Measurements from ENCODE around the gene AKR1C1. TPM values are rescaled to one million over a fixed set of nuclear protein-coding genes. Genes with fewer than 3 reads are reported as not detected.
"Not testable (repeated sequence)": the region's sequence is repeated elsewhere in the genome, so short reads cannot be mapped to it uniquely, and the experiment has no call there.

The AKR1C1 gene
- total RNA-seq, 1 experiment from 2014 or later, result 0.98 TPM

GRCh38 chr10:4945766-4946717, 17.2 kb upstream of the AKR1C1 start:
- in situ Hi-C loops (cut with HindIII; ENCODE audit: low sequenced_read_pairs), result no loop called here

GRCh38 chr10:4947039-4947634, 16.1 kb upstream of the AKR1C1 start:
- no peak for DNase-seq (ENCODE audit: low spot score)
- in situ Hi-C loops (cut with HindIII; ENCODE audit: low sequenced_read_pairs), result no loop called here

More at GRCh38 chr10:4945766-4946717, 17.2 kb upstream of the AKR1C1 start:
- no peak for DNase-seq (ENCODE audit: low spot score)

- DNase-seq (ENCODE audit: low spot score), result no peak
Observed at GRCh38 chr10:4947635-4948596, 15.3 kb upstream of the AKR1C1 start.

GRCh38 chr10:4951512-4952162, 11.6 kb upstream of the AKR1C1 start:
- in situ Hi-C loops (cut with HindIII; ENCODE audit: low sequenced_read_pairs); DNase-seq (ENCODE audit: low spot score): not testable (repeated sequence)

More at GRCh38 chr10:4947635-4948596, 15.3 kb upstream of the AKR1C1 start:
- in situ Hi-C loops (cut with HindIII; ENCODE audit: low sequenced_read_pairs), result no loop called here

- no peak for DNase-seq (ENCODE audit: low spot score)
- in situ Hi-C loops (cut with HindIII; ENCODE audit: low sequenced_read_pairs), result no loop called here
Observed at GRCh38 chr10:4953405-4953804, 9.8 kb upstream of the AKR1C1 start.

- in situ Hi-C loops (cut with HindIII; ENCODE audit: low sequenced_read_pairs); DNase-seq (ENCODE audit: low spot score): not testable (repeated sequence)
Observed at GRCh38 chr10:4956088-4956487, 7.1 kb upstream of the AKR1C1 start.

- in situ Hi-C loops (cut with HindIII; ENCODE audit: low sequenced_read_pairs); DNase-seq (ENCODE audit: low spot score): not testable (repeated sequence)
Observed at GRCh38 chr10:4956955-4957645, 6.1 kb upstream of the AKR1C1 start.

GRCh38 chr10:4961558-4961957, 1.7 kb upstream of the AKR1C1 start:
- in situ Hi-C loops (cut with HindIII; ENCODE audit: low sequenced_read_pairs); DNase-seq (ENCODE audit: low spot score): not testable (repeated sequence)

GRCh38 chr10:4962308-4962707, 907 bp upstream of the AKR1C1 start:
- in situ Hi-C loops (cut with HindIII; ENCODE audit: low sequenced_read_pairs); DNase-seq (ENCODE audit: low spot score): not testable (repeated sequence)

- in situ Hi-C loops (cut with HindIII; ENCODE audit: low sequenced_read_pairs); DNase-seq (ENCODE audit: low spot score): not testable (repeated sequence)
Observed at GRCh38 chr10:4963815-4964154, 570 bp downstream of the AKR1C1 start.

GRCh38 chr10:4965763-4966162, 2.5 kb downstream of the AKR1C1 start:
- DNase-seq (ENCODE audit: low spot score); in situ Hi-C loops (cut with HindIII; ENCODE audit: low sequenced_read_pairs): not testable (repeated sequence)

GRCh38 chr10:4967189-4967588, 4.0 kb downstream of the AKR1C1 start:
- in situ Hi-C loops (cut with HindIII; ENCODE audit: low sequenced_read_pairs); DNase-seq (ENCODE audit: low spot score): not testable (repeated sequence)

GRCh38 chr10:4969289-4969688, 6.1 kb downstream of the AKR1C1 start:
- in situ Hi-C loops (cut with HindIII; ENCODE audit: low sequenced_read_pairs), result not testable (repeated sequence)

GRCh38 chr10:4970362-4970761, 7.1 kb downstream of the AKR1C1 start:
- DNase-seq (ENCODE audit: low spot score); in situ Hi-C loops (cut with HindIII; ENCODE audit: low sequenced_read_pairs): not testable (repeated sequence)

More at GRCh38 chr10:4969289-4969688, 6.1 kb downstream of the AKR1C1 start:
- DNase-seq (ENCODE audit: low spot score), result not testable (repeated sequence)

GRCh38 chr10:4972369-4973142, 9.3 kb downstream of the AKR1C1 start:
- DNase-seq (ENCODE audit: low spot score); in situ Hi-C loops (cut with HindIII; ENCODE audit: low sequenced_read_pairs): not testable (repeated sequence)

GRCh38 chr10:4973294-4973693, 10.1 kb downstream of the AKR1C1 start:
- DNase-seq (ENCODE audit: low spot score); in situ Hi-C loops (cut with HindIII; ENCODE audit: low sequenced_read_pairs): not testable (repeated sequence)

- DNase-seq (ENCODE audit: low spot score); in situ Hi-C loops (cut with HindIII; ENCODE audit: low sequenced_read_pairs): not testable (repeated sequence)
Observed at GRCh38 chr10:4974400-4974799, 11.2 kb downstream of the AKR1C1 start.

Measured in G401 (cell line).